Hematopoietic multipotent progenitor cell treated with erythropoietin and hydrocortisone succinate and interleukin-3 and kit ligand, for 4 days (in vitro differentiated cells): ENCODE results near the gene SRRM2.
"Not testable (repeated sequence)": the region's sequence is repeated elsewhere in the genome, so short reads cannot be mapped to it uniquely, and the experiment has no call there.

ENCODE experiments used
- DNase-seq: peaks from one replicate; pipeline ENCODE4 v3.0.0-alpha.2; 2015

Gene SRRM2

DNA sequence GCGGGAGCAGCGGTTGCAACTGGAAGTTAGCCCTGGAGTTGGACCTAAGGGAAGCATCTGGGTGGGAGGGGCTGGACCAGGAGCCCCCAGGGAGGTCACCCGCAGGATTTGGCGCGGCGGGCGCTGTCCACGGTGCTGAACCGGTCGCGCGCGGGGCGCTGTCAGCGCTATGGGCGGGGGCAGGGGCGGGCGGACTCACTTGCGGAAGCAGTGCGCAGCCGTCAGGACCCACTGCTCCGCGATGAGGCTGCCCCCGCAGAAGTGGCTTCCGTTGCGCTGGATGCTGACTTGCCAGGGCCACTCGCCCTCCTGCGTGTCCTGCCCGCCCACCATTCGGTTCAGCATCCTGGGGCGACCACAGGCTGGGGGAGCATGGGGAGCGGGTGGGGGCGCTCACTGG lies 36.9 kb upstream of the SRRM2 start:
- DNase-seq = peak; percentile 87

DNA sequence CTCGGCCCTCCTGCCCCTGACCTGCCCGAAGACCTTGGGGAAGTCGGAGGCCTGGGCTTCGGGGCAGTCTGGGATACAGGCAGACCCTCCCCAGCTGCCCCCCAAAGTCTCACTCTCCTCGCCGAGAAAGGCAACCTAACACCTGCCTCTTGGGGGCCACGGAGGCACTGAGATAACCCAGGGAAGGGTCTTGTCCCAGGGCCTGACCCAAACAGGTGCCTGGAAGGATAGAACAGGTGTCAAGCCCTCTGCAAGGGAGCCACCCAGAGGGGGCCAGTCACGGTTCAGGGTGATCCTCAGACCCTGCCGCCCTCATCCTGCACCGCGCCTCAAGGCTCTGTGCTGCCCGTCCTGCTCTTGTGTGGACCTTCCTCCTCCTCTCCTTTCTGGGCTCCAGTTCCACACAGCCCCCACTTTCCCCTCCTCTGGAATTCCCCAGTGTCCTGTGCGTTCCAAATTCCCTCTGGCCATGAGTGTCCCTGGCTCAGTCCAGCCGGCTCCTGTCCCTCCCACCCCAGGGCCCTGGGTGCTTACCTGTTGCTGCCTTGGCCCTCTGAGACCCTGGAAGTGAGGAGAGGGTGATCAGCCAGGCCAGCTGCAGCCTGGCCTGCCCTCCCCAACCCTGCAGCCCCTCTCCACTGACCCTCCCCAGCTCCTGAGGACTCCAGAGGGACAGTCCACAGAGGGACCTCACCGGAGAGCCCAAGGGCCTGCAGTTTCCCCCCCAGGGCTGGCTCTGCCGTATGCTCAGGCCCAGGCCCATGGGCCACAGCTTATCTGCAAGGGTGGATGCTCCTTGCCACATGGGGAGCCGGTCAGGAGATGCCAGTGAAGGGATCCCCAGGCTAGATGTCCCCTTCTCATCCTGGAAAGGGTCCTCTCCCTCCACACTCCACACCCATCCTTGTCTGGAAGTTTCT lies 36.2 kb upstream of the SRRM2 start:
- no peak for DNase-seq

DNA sequence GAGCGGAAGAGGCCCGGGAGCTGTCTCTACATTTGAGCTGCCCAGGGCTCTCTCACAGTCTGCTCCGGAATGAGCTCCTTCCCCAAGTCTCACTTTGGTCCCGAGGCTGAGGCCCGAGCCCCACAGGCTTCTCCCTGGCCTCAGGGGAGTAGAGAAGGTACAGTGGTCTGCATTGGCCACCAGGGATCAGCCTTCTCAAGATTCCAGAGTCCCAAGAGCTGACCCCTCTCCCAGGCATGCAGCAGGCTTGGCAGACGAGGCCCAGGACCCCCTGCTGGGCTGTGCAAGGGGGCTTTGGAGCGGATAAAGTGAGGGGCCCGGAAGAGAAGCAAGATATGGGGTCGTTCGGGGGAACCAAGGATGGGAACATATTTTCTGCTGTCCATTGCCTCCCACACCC lies 35.5 kb upstream of the SRRM2 start:
- DNase-seq = no peak

DNA sequence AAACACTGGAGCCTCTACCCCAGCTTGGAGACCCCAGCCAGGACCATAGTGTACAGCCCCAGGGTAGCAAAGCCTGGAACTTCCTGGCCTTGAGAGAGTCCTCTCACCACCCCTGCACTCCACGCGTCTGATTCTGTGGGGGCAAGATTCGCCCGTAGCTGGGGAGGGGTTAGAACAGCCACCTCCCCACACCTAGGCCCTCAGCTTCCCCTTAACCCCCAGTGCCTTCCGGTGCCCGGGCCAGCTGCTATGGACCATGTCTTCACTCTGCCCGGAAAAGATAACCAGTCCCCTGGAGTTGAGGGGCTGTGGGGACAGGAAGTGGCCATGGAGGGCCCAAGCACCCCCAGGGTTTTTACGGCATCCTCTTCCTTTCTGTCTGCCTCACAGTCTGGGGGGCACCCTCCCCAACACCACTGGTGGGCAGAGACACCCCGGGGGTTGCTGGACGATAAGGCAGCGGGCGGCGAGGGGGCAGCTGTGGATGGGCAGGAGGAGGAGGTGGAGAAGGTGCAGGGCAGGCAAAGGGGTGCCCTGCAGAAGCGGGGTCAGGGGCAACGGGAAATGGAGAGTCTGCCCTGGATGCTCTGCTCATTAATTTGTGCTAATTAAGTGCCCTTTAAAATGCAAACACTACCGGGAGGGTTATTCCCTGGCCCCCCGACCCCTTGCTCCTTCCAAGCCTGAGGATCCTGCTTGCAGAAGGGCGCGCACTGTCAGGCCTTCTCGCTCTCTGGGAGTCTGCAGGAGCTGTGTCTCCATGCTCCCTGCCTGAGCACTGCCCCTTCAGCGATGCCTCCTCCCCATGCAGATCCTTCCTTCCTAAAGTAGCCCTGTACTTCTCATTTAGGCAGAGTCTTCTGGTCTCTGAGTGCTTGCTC lies 34.8 kb upstream of the SRRM2 start:
- peak; percentile 61 for DNase-seq

DNA sequence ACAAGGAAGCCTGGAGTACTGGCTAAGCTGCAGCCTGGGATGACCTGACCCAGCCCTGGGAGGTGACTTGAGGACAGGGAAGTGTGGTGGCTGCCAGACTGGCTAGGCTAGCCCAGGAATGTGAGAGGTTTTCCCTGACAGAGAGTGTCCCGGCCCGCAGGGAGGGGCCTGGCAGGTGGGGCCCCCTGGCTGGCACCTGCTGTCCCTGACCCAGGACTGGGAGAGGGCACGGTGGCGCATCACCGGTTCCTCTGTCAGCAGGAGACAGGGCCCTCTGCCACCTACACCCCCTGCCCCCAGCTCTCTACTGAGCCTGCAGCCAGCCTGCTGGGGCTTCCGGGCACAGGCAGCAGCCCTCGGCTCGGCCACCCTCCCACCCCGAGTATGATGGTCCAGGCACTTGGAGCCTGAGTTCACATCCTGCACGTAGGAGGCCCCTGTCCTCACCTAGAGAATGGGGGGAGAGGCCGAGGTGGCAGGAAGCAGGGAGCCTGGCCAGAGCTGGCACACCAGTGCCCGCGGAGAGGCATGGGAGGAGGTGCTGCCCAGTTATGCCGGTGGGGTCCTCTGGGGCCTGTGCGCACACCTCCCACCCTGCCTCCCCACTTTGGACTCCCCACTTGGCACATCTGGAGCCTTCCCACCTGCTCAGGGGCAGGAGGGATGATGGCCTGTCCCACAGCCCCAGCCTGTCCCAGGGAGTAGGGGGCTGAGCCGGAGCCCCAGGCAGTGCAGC lies 32.9 kb upstream of the SRRM2 start:
- no peak for DNase-seq

DNA sequence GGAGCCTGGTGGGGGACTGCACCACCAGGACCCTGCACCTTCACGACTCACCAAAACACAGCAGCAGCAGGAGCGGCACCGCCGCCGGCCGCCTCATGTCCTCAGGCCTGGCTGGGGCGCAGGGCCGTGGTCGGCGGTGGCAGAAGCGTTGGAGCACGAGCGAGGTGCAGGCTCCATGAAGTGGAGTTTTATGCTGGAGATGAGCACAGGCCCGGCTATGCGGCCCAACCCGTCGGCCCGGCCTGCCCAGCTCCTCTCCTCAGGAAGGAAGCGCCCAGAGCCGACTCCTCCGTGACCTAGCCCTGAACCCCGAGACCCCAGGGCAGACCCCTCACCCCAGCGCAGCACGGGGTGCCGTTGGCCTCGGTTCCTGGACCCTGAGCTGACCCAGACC lies 32.4 kb upstream of the SRRM2 start, which contains the start of gene PRSS27:
Gene PRSS27 (minus strand): TSS at position 161 of the 394 bp plus-strand sequence. CDS start 64 bp downstream, at position 97.
- DNase-seq = no peak

DNA sequence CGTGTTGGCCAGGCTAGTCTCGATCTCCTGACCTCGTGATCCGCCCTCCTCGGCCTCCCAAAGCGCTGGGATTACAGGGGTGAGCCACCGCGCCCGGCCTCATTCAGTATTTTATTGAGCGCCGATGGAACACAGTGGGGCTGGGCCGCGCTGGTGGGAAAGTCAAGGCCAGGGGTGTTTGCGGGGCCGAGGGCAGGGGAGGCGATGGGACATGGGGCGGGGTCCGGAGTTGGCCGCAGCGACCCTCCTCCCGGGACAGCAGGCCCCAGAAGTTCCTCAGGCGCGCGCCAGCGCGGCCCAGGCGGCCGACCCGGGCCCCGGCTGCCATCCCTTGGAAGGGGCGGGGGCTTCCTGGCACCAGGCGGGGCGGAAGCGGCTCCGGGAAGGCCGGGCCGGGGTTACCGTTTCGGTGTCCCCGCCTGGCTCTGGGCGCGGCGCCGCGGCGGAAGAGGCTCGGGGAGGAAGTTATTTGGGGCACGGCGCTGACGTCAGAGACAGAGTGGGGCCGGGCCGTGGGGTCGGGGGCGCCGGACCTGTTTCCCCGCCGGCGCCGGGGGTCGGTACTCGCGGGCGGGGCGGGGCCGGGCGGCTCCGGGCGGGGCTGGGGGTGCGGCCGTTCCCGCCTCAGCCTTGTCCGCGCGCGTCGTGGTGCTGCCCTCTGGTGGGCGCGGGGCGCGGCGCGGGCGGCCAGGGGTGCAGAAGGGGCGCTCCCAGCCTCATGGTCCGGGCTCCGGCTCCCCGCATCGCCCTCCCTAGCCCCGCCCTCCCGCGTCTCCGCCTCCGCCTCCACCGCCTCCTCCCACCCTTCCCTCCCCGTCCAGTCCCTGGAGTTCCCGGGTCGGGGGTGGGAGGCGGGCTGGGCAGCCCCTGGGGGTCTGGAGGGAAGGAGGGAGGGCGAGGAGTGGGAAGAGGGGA lies 31.5 kb upstream of the SRRM2 start:
- DNase-seq = peak; percentile 96

DNA sequence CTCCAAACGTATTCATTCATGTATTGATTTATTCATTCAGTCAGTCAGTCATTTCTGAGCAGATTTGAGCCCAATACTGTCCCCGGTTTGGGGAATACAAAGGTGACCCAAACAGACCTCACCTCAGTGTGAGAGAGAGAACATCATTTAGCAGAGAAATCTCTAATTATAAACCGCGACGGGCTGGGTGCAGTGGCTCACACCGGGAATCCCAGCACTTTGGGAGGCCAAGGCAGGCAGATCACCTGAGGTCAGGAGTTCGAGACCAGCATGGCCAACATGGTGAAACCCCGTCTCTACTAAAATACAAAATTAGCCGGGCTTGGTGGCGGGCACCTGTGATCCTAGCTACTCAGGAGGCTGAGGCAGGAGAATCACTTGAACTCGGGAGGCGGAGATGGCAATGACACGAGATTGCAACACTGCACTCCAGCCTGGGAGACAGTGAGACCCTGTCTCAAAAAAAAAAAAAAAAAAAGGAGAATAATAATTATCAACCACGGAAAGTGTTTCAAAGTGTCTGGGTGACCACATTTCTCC lies 30.7 kb upstream of the SRRM2 start:
- DNase-seq = not testable (repeated sequence)

DNA sequence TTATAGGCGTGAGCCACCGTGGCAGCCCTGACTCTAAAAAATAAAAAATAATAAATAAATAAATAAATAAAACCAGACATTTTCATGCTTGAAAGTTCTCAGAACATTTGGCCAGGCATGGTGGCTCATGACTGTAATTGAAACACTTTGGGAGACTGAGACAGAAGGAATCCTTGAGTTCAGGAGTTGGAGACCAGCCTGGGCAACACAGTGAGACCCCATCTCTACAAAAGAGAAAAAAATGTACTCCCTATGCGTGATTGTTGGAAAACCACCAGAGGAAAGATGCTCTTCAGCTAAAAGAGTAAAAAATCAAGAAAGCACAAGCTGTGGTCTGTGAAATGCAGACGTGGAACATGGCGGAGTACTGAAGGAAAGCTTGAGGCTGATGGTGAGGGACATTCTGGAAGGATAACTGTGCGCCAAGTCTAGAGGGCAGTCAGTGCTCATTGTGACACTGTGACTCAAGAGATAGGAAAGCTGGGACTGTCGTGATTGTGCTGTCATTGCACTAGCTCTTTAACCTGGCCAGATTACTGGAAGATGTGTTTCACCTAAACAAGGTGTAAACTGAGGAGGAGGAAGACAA lies 28.3 kb upstream of the SRRM2 start:
- no peak for DNase-seq

DNA sequence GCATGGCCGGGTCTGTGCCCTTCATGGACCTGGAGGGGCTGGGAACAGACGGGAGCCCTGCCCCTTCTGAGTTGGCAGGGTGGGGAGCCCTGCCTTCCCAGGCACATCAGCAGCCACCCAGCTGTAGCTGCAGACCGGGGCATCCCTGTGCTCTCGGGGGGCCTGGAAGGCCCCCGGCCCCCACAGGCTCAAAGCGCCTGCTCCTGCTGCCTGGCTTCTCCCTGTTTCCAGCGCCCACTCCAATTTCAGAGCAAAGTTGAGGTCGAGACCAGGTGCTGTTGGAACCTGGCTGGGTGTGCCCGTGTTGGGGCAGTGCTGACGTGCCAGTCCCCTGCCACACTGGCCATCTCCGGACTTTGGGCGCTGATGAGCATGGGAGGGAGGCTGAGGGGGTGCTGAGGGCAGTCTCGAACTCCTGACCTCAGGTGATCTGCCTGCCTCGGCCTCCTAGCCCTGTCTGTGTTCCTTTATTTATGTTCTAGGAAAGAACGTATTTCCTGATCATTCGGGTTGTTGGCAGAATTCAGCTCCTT lies 27.6 kb upstream of the SRRM2 start:
- DNase-seq = no peak

DNA sequence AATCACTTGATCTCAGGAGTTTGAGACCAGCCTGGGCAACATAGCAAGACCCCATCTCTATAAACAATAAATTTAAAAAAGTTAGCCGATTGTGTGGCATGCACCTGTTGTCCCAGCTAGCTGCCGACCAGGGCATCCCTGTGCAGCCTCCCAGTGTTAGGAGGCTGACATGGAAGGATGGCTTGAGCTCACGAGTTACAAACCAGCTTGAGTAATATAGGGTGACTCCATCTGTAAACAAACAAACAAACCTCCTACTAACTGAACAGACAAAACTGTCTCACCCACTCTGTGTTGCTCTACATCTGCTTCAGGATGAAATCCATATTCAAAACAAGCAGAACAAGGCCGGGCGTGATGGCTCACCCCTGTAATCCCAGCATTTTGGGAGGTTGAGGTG lies 25.5 kb upstream of the SRRM2 start:
- no peak for DNase-seq

DNA sequence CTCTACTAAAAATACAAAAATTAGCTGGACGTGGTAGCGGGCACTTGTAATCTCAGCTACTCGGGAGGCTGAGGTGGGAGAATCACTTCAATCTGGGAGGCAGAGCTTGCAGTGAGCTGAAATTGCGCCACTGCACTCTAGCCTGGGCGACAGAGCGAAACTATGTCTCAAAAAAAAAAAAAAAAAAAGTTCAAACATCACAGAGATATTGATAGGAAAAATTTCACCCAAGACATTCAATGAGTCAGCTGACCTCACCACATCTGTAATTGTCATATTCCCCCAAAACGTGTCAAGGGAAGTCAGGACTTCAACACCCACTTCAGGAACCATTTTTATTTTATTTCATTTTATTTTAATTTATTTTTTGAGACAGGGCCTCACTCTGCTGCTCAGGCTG lies 24.4 kb upstream of the SRRM2 start:
- no peak for DNase-seq

DNA sequence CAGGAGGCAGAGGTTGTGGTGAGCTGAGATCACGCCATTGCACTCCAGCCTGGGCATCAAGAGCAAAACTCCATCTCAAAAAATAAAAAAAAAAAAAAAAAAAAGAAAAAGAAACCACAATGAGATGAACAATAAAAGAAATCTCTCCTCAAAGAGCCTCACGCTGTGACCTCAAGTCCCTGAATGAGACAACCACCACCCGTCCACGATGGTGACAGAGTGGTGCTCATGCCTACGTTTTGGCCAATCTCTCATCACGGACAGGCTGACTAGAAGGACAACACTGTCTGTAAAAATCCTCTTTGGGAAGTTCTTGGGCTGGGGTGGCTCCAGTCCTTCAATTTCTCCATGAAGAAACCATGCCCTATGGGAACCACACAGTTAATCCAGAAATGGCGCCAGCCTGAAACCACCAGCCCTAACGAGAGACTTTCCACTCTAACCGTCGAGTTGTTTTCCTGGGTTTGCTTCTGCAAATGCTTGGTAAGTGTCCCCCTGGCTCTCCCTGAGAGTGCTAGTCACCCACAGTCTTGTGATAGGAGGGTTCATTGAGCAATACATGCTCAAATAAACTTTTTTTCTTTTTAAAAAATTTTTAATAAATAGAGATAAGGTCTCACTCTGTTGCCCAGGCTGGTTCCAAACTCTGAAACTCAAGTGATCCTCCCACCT lies 17.5 kb upstream of the SRRM2 start:
- DNase-seq = peak; percentile 45

DNA sequence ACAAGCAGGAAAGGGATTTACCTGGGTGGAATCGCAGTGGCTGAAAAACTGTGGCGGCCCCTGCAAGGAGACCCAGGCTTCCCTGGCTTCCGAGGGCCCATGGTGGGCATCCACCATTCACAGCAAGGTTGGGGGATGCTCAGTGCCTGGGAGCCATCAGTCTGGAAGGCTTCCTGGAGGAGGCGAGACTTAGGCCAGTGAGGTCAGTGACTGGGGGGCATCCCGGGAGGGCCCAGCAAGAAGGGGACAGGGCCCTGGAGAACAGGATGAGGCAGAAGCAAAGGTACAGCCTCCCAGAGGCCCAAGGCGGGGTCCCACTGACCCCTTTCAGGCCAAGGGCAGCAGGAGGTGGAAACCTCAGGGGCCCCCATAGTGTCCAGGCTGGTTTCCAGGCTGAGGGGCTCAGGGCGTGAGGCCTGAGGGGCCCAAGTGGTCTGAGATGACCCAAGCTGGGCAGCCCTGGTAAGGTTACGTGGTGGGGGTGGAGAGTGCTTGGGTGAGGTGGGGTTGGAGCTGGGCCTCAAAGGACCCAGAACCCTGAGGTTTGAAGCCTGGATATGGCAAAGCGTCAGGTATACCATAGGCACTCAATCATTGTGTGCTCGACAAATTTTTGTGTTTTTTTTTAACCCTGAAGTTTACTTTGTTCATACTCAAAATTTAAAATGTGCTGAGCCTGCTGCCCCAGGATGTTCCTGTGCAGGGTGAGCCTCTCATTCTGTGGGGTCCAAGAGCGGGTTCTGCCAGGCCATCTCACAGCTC lies 15.8 kb upstream of the SRRM2 start:
- DNase-seq = no peak

DNA sequence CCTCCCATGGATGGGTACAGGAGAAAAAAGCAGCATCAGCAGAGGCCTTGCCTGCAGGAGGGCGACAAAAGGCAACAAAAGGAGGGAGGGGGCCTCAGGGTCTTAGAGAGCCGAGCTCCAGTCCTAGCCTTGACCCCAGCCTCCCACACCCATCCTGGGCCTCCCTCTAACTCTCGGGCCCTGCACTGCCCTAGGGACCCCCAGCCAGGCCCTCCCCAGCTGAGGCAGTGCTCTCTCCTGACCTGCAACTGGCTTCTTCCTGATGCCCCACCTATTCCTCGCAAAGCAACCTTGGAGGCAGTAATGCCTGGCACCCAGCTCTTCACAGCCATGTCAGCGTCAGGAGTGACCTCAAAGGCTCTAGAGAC lies 15.2 kb upstream of the SRRM2 start:
- DNase-seq = no peak

DNA sequence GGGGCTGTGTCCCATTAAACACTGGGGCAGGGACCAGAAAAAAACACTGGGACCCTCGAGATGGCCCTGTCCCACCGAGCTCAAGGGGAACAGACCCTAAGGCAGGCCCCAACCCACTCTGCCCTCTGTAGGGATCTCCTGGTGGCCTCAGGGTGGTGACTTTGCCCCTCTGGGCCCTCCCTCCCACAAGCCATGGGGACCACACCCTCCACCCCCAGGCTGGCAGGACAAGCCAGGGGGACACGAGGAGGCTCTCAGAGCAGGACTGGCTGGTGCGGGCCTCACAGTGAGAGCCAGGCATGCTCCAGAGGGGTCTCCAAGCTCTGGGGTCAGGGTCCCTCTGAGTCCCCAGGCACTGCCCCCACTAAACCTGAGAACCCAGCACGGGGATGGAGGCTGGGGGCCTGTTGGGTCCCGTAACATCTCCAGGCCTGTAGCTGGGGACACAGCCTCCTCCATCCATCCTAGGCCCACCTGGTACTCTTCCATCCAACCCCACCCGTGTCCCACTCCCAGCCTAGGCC lies 14.5 kb upstream of the SRRM2 start:
- DNase-seq = no peak

DNA sequence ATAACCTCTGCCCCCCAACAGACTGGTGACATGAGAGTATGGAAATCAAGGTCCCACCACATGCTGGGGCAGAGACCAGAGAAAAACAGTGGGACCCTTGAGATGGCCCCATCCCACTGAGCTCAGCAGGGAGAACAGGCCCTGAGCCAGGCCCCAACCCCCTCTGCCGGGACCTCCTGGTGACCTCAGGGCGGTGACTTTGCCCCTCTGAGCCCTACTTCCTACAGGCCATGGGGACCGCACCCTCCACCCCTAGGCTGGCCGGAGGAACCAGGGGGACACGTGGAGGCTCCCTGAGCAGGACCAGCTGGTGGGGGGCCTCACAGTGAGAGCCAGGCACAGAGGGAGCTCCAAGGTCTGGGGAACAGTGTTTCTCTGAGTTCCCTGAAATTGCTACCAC lies 13.8 kb upstream of the SRRM2 start:
- DNase-seq = no peak

DNA sequence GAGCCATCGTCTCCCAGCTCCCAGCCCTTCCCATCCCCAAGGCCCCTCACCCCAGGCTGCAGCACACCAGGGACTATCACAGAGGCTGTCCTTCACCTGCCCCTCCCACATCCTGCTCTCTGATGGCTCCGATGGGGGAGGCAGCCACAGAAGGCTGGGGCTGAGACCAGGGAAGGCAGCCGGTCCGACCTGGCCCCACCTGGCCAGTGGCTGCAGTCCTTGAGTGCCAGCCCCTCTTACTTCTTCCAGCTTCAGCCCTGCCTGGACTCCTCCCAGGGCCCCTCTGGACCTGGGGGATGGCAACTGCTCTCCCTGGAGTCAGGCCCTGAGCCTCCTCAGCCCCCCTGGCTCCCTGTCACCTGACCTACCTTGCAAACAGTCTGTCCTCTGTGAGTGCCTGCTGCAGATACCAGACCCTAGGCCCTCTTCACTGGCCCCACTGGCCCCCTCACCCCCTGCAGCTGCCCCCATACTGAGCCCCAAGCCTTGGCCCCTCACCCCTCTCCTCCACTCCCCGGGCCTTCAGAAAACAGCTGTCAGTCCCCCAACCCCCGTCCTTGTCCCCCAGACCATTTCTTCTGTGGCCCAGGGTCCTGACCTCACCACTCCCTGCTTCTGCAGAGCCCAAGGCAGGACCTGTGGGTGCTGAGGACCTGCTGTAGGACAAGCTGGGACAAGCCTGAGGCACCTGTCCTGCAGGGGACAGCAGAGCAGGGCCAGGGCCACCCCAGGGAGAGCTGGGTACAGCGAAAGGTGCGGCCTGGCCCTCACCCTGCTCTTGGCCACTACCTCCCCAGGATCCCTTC lies 12.6 kb upstream of the SRRM2 start:
- no peak for DNase-seq

DNA sequence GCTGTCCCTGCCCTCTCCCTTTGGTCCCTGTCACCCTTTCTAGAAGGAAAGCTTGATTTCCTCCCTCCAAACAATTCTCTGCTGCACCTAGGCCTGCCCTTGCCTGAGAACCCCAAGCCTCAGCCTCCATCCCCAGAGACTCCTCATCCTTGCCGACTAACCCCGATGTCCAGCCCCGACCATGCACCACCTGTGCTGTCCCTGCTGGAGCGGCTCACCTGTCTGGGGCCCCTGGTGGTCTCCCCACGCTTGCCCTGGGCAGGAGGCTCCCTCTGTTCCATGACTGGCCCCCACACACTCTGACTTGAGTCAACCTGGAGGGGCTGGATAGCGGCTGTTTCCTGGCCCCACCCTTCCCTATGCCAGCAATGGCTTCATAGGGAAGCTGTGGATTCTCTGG lies 12.0 kb upstream of the SRRM2 start:
- no peak for DNase-seq
